Left ventricle myocardium inferior (tissue), 1 donor: ENCODE measurements around the gene SCN10A. TPM values are rescaled to one million over a fixed set of nuclear protein-coding genes. Genes with fewer than 3 reads are reported as not detected.

Source experiments
- DNase-seq: peaks from one replicate; pipeline ENCODE4 v3.0.0-alpha.2; 2020
- H3K27ac ChIP-seq: fragments of 200-600 bp; replicated peaks from 2 replicates; pipeline ENCODE4 v1.8.0; 2021
- H3K27me3 ChIP-seq: fragments of 200-600 bp; 2 replicates; pipeline ENCODE4 v1.8.0; 2021; ENCODE audit warnings: low read depth
- H3K36me3 ChIP-seq: fragments of 200-600 bp; 2 replicates; pipeline ENCODE4 v1.8.0; 2021
- H3K4me1 ChIP-seq: fragments of 200-600 bp; 2 replicates; pipeline ENCODE4 v1.8.0; 2021
- H3K4me3 ChIP-seq: fragments of 200-600 bp; 2 replicates; pipeline ENCODE4 v1.8.0; 2021; ENCODE audit warnings: mild to moderate bottlenecking, moderate library complexity
- H3K9me3 ChIP-seq: fragments of 200-600 bp; replicated peaks from 2 replicates; pipeline ENCODE4 v1.8.0; 2021
- intact Hi-C: fragments of 100-400 bp; cut with micrococcal nuclease; formaldehyde crosslinking; loops from one replicate; pipeline ENCODE4 v1.11.0; 2022
- total RNA-seq: library from RNA; stranded (reverse); fragmentation: NEBNext Ultra II Directional; extraction: Animal tissue kit (Norgen Biotek cat#: 25700); gene quantifications from one replicate; pipeline ENCODE4 v1.2.1, GENCODE V29; 2021
- TF ChIP-seq, protein P1 (sequence below): fragments of 200-600 bp; IDR thresholded peaks from 2 replicates; pipeline ENCODE4 v1.8.0; 2021; ENCODE audit warnings: antibody characterized with exemption, mild to moderate bottlenecking, borderline replicate concordance
- donor health status: DM: no; HTN: yes; CAD: no; lungs with severe emphysema.

SCN10A gene
- total RNA-seq, 1 donor from 2014 or later: 0.19 TPM

DNA sequence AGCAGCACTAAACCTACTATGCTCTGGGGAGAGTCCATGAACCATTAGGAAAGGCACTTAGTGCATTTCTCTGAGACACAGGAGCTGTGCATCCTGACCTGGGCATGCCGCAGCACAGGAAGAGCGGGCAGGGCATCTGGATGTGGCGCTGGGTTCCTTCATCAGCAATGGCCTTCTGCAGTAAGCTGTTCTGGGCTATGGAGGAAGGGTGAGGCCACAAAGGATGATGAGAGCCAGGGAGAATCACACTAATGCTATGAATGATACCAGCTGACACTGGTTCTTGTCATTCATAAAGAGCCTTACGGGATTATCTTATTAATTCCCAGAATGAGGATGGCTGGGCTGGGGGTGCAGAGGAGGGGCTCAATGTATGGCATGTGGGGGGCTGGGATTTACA lies 12.7 kb upstream of the SCN10A start:
- DNase-seq: no peak
- Histone ChIP-seq H3K4me1 (peaks cover 15% of the 10 kb centered on the region), H3K4me3 (no peak overlapping the region), H3K9me3 (no peaks in the 10 kb centered on the region), H3K27ac (peak overlapping the region; percentile 50), H3K36me3 (no peaks in the 10 kb centered on the region), H3K27me3 (no peaks in the 10 kb centered on the region)
- TF ChIP-seq, protein P1, sequence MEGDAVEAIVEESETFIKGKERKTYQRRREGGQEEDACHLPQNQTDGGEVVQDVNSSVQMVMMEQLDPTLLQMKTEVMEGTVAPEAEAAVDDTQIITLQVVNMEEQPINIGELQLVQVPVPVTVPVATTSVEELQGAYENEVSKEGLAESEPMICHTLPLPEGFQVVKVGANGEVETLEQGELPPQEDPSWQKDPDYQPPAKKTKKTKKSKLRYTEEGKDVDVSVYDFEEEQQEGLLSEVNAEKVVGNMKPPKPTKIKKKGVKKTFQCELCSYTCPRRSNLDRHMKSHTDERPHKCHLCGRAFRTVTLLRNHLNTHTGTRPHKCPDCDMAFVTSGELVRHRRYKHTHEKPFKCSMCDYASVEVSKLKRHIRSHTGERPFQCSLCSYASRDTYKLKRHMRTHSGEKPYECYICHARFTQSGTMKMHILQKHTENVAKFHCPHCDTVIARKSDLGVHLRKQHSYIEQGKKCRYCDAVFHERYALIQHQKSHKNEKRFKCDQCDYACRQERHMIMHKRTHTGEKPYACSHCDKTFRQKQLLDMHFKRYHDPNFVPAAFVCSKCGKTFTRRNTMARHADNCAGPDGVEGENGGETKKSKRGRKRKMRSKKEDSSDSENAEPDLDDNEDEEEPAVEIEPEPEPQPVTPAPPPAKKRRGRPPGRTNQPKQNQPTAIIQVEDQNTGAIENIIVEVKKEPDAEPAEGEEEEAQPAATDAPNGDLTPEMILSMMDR: no peak
- intact Hi-C loops: no loop called here

DNA sequence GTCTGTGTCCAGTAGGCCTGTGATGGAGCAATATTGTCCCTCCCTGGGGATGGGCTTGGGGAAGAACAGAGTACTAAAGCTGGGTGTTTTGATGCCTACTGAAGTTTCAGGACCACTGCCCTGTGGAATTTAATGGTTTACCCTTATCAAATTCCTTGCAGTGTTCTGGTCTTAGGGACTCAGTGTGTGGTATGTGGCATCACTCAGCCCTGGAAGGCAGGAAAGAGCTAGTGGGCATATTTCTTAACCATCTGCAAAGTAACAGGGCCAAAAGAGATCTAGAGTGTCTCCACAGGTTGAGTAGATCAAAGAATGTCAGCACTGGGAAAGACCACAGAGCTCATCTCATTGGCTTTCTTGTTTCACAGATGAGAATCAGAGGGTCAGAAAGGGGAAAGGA lies 11.8 kb upstream of the SCN10A start:
- TF ChIP-seq, protein P1: no peak
- Histone ChIP-seq H3K36me3 (no peaks in the 10 kb centered on the region), H3K27ac (no peak overlapping the region), H3K4me3 (no peak overlapping the region), H3K4me1 (peaks cover 15% of the 10 kb centered on the region), H3K27me3 (no peaks in the 10 kb centered on the region), H3K9me3 (no peaks in the 10 kb centered on the region)
- DNase-seq: no peak
- intact Hi-C loops: no loop called here

DNA sequence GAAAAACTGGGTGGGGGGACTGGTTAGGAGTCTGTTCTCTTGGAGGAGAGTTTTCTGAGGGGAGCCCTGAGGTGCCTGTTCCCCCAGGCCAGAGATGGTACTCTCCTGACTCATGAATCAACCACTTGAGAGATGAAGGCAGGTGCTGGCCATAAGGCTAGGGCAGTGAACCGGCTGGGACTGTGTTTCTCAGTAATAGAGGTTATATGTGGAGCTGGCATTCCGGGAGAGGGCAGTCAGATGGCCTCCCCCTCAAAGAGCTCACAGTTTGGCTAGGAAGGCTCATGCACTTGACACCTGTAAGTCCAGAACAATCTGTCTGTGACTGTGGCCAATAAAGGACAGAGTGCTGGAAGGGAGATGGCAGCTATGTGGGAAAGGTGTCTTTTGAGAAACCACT lies 10.0 kb upstream of the SCN10A start:
- intact Hi-C loops: no loop called here
- TF ChIP-seq, protein P1: no peak
- Histone ChIP-seq H3K36me3 (no peaks in the 10 kb centered on the region), H3K4me3 (no peak overlapping the region), H3K27ac (no peak overlapping the region), H3K9me3 (no peaks in the 10 kb centered on the region), H3K27me3 (peaks cover under 1% of the 10 kb centered on the region), H3K4me1 (peaks cover 15% of the 10 kb centered on the region)
- no peak for DNase-seq

DNA sequence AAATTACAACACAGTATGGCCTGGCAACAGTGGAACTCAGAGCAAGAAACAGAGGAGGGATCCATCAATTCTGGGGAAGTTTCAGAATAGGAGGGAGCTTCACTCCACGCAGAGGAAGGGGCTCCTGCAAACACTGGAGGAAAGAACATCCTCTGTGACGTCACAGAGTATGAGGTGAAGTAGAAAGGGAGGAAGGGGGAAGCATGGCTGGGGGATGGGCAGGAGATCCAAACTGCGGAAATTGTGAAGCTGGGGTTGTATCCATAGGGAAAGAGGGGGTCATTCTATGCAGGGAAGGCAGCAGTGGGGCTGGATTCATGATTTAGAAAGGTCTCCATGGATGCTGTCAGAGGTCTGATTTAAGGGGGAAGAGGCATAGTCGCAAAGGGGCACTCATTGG lies 8.3 kb upstream of the SCN10A start:
- Histone ChIP-seq H3K27ac (no peak overlapping the region), H3K36me3 (no peaks in the 10 kb centered on the region), H3K4me1 (peaks cover 9% of the 10 kb centered on the region), H3K9me3 (no peaks in the 10 kb centered on the region), H3K4me3 (no peak overlapping the region), H3K27me3 (peaks cover 3% of the 10 kb centered on the region)
- intact Hi-C loops: no loop called here
- no peak for DNase-seq
- TF ChIP-seq, protein P1: no peak

DNA sequence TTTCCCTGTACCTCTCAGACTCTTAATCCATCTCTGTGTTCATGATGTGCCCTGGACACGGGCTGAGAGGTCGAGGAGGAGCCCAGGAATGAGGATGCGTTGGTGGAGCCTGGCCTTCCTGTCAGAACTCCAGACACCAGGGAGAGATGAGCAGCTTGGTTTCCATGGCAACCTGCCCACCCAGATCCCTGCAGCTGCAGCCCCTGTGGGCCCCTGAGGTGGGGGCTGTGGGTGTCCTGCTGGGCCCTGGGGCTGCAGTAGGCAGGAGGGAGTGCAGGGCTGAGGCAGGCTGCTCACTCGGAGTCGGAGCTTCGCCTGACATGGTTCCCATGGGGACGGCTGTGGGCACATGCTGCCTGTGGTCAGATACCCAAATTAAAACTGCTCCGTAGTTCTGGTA lies 7.7 kb upstream of the SCN10A start:
- no peaks in the 10 kb centered on the region for H3K9me3 ChIP-seq
- no peaks in the 10 kb centered on the region for H3K36me3 ChIP-seq
- peaks cover 3% of the 10 kb centered on the region for H3K4me1 ChIP-seq
- no peak overlapping the region for H3K27ac ChIP-seq
- DNase-seq: no peak
- H3K4me3 ChIP-seq: no peak overlapping the region
- intact Hi-C loops: no loop called here
- TF ChIP-seq, protein P1: no peak
- H3K27me3 ChIP-seq: peaks cover 7% of the 10 kb centered on the region

DNA sequence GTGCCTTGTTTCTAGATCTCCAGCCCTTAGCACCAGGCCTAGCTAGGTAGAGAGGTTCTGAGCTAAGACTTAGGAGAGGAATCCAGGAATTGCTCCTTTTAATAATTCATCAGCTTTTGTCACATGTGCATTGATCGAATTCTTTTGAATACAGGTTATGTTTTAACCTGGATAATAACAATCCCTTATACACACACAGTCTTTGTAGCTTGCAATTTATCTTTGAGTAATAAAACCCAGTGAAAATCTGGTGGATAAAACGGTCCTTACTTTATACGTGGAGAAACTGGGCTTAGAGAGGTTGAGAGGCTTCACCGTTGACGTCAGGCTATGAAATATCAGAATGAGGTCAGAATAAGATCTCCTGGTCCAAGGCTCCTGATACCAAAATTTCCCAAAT lies 7.2 kb upstream of the SCN10A start:
- H3K27ac ChIP-seq: no peak overlapping the region
- no peak for DNase-seq
- TF ChIP-seq, protein P1: no peak
- no peaks in the 10 kb centered on the region for H3K36me3 ChIP-seq
- no peak overlapping the region for H3K4me3 ChIP-seq
- H3K27me3 ChIP-seq: peaks cover 7% of the 10 kb centered on the region
- intact Hi-C loops: no loop called here
- H3K9me3 ChIP-seq: no peaks in the 10 kb centered on the region
- no peaks in the 10 kb centered on the region for H3K4me1 ChIP-seq
